Testis (tissue), 3 donors: ENCODE results near the gene CDK1. TPM values are rescaled to one million over a fixed set of nuclear protein-coding genes. Genes with fewer than 3 reads are reported as not detected.

Experiments
- DNase-seq: peaks from one replicate; pipeline ENCODE4 v3.0.0-alpha.2; 2019
- H3K27ac ChIP-seq, 2 donors: fragments of 200-600 bp; sonication (generic); one replicate each; pipeline ENCODE4 v1.5.1; 2019
- H3K27me3 ChIP-seq: fragments of 200-600 bp; sonication (generic); one replicate; pipeline ENCODE4 v1.5.1; 2019
- H3K36me3 ChIP-seq: fragments of 200-600 bp; sonication (generic); one replicate; pipeline ENCODE4 v1.5.1; 2017; ENCODE audit warnings: low read depth; ENCODE audit errors: missing control alignments
- H3K4me1 ChIP-seq: fragments of 200-600 bp; sonication (generic); one replicate; pipeline ENCODE4 v1.5.1; 2019
- H3K4me3 ChIP-seq, 2 donors: fragments of 200-600 bp; sonication (generic); one replicate each; pipeline ENCODE4 v1.5.1; 2017 to 2019
- H3K9me3 ChIP-seq: fragments of 200-600 bp; sonication (generic); one replicate; pipeline ENCODE4 v1.5.1; 2017
- CTCF ChIP-seq, 3 experiments: fragments of 450-650 bp in 2 of 3; fragments of 200-600 bp in 1 of 3; sonication (generic) in 1 of 3; IDR thresholded peaks; one replicate each; pipeline ENCODE4 v1.5.1; 2016 to 2019; ENCODE audit warnings: antibody characterized with exemption in 3 of 3, mild to moderate bottlenecking in 2 of 3, moderate library complexity in 1 of 3
- POLR2A ChIP-seq: fragments of 450-650 bp; IDR thresholded peaks from one replicate; pipeline ENCODE4 v1.6.1; 2017; ENCODE audit warnings: antibody characterized with exemption, mild to moderate bottlenecking, moderate library complexity
- WGBS, 2 donors: methylation state at CpG; one replicate each; pipeline ENCODE4 v1.1.5; 2018; 5-methylcytosine and 5-hydroxymethylcytosine counted together
- intact Hi-C: fragments of 100-400 bp; cut with DNase I; formaldehyde crosslinking; loops from one replicate; pipeline ENCODE4 v1.15.1; 2023; ENCODE audit warnings: low total_unique reads
- polyA plus RNA-seq: library from polyadenylated mRNA; stranded (reverse); fragments of 350-450 nt; fragmentation: Illumina TruSeq; extraction: RNeasy Lipid Tissue Mini Kit (QIAGEN cat#74804); gene quantifications from one replicate; pipeline ENCODE4 v1.2.3, GENCODE V29; 2014; ENCODE audit warnings: low read depth, low replicate concordance; ENCODE audit not compliant: insufficient read depth
- total RNA-seq, 2 donors: library from RNA; depleted of rRNA; stranded (reverse); fragments of >200 nt; gene quantifications; one replicate each; pipeline ENCODE4 v1.2.3, GENCODE V29; 2016

CDK1 gene
- total and polyA plus RNA-seq, 3 donors from 2014 or later: 11.8 to 47.9 (median 14.3) TPM

DNA sequence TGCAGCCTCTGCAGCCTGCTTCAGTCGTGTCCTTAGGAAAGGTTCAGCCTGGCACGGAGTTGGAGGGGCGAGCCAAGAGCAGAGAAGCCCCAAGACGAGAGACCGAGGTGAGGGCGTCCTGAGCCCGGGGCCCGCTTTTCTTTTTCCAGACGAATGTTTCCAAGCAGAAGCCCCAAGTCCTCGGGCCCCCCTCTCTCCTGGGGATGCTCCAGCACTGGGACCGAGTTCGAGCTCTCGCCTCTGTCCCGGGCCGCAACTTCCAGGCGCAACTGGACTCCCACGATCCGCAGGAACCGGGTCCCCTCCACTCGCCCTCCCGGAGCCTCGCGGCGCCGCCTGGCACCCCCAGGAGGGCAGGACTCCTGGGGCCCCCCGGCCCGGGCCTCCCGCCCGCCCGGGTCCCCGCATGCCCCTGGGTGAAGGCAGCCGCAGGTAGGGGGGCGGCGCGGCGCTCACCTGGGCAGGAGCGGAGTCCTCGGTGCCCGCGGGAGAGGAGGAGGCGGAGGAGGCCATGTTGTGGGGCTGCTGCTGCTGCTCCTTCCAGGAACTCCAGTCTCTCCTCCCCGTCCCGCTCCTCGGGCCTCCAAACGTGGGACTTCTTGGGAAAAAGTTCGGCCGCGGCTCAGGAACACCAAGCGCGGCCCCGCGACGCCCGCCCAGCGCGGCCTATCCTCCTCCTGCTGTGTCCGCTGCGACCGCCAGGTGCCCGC is 45.3 kb upstream of the CDK1 start:
- H3K27ac ChIP-seq: no peak overlapping the region
- no peaks in the 10 kb centered on the region for H3K27me3 ChIP-seq
- no peaks in the 10 kb centered on the region for H3K4me1 ChIP-seq
- TF ChIP-seq CTCF (IDR thresholded peaks at IDR 0.05) (peak in 1 of 3 experiments; percentile 37), POLR2A (no peak)
- 0 to 1% methylated on average over 1 to 47 of the region's 60 CpGs for WGBS, 2 donors
- no peaks in the 10 kb centered on the region for H3K36me3 ChIP-seq
- H3K4me3 ChIP-seq: peak overlapping the region; percentile 53 to 56
- peak; percentile 41 for DNase-seq
- intact Hi-C loops: no loop called here
- H3K9me3 ChIP-seq: no peaks in the 10 kb centered on the region

GRCh38 chr10:60733517-60733822 is 44.8 kb upstream of the CDK1 start:
- intact Hi-C loops: no loop called here
- no peak overlapping the region for H3K27ac ChIP-seq
- H3K9me3 ChIP-seq: no peaks in the 10 kb centered on the region
- no peaks in the 10 kb centered on the region for H3K36me3 ChIP-seq
- DNase-seq: no peak
- TF ChIP-seq CTCF (IDR thresholded peaks at IDR 0.05): peak in 1 of 3 experiments; percentile 15
- TF ChIP-seq POLR2A: no peak
- WGBS, 2 donors: 2% methylated on average over 4 to 17 of the region's 17 CpGs
- peak overlapping the region; percentile 53 to 56 for H3K4me3 ChIP-seq
- H3K27me3 ChIP-seq: no peaks in the 10 kb centered on the region
- no peaks in the 10 kb centered on the region for H3K4me1 ChIP-seq

DNA sequence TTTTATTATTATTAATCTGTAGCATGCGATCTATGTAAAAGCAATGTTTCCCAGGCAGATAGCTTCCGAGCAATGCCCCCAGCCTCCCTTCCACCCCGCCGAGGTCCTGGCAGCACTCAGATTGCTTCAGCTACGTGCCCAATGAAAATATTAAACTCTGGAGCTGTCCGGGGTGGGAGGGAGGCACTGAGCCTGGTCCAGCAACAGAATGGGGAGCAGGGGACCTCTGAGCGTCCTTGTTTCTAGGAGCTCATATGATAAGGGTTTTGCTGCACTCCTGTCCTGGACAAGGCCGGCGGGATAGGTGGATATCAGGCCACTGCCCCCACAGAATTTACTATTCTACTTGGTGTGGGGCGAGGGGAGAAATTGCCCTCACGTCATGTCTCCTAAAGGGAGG is 44.5 kb upstream of the CDK1 start:
- TF ChIP-seq POLR2A: no peak
- TF ChIP-seq CTCF (IDR thresholded peaks at IDR 0.05): no peak
- Histone ChIP-seq H3K27ac (no peak overlapping the region), H3K4me1 (no peaks in the 10 kb centered on the region), H3K9me3 (no peaks in the 10 kb centered on the region), H3K4me3 (peak overlapping the region in 1 of 2 donors; percentile 53), H3K27me3 (no peaks in the 10 kb centered on the region), H3K36me3 (no peaks in the 10 kb centered on the region)
- 27 to 32% methylated on average over 11 of the region's 11 CpGs for WGBS, 2 donors
- no peak for DNase-seq
- intact Hi-C loops: no loop called here

- H3K4me1 ChIP-seq: no peaks in the 10 kb centered on the region
- H3K27ac ChIP-seq: no peak overlapping the region
- H3K4me3 ChIP-seq: peak overlapping the region in 1 of 2 donors; percentile 53
- whole genome bisulfite sequencing, 2 donors: 46 to 49% methylated on average over 3 of the region's 3 CpGs
- H3K36me3 ChIP-seq: no peaks in the 10 kb centered on the region
- no peaks in the 10 kb centered on the region for H3K9me3 ChIP-seq
- TF ChIP-seq CTCF (IDR thresholded peaks at IDR 0.05): no peak
- no peak for TF ChIP-seq POLR2A
- H3K27me3 ChIP-seq: no peaks in the 10 kb centered on the region
- DNase-seq: no peak
- intact Hi-C loops: no loop called here
These were observed 44.1 kb upstream of the CDK1 start for GRCh38 chr10:60734226-60734625.

GRCh38 chr10:60735244-60735643 is 43.0 kb upstream of the CDK1 start:
- no peaks in the 10 kb centered on the region for H3K27me3 ChIP-seq
- intact Hi-C loops: no loop called here
- no peaks in the 10 kb centered on the region for H3K36me3 ChIP-seq
- H3K9me3 ChIP-seq: no peaks in the 10 kb centered on the region
- H3K4me3 ChIP-seq: no peak overlapping the region
- H3K4me1 ChIP-seq: no peaks in the 10 kb centered on the region
- DNase-seq: no peak
- TF ChIP-seq CTCF (IDR thresholded peaks at IDR 0.05) (no peak), POLR2A (no peak)
- WGBS, 2 donors: 85 to 91% methylated on average over 2 of the region's 2 CpGs
- H3K27ac ChIP-seq: no peak overlapping the region
